Left lung (tissue), 10 donors: ENCODE data around the gene OBSCN. TPM values are rescaled to one million over a fixed set of nuclear protein-coding genes. Genes with fewer than 3 reads are reported as not detected.
"Not testable (repeated sequence)": the region's sequence is repeated elsewhere in the genome, so short reads cannot be mapped to it uniquely, and the experiment has no call there.

Experiments used
- ATAC-seq: fragments of 200-7000 bp; cut with Tn5 transposase; one replicate; pipeline ENCODE4 v1.9.1; 2020; ENCODE audit warnings: moderate library complexity
- DNase-seq, 4 donors: peaks; one replicate each; pipeline ENCODE4 v3.0.0-alpha.2; 2013 to 2020
- H3K27ac ChIP-seq, 2 donors: fragments of 200-600 bp; sonication (generic) in 1 of 2; one replicate each; pipeline versions ENCODE4 v1.5.0 to v1.8.0; 2020 to 2021
- H3K27me3 ChIP-seq, 2 donors: fragments of 200-600 bp; sonication (generic) in 1 of 2; one replicate each; pipeline versions ENCODE4 v1.5.0 to v1.8.0; 2020 to 2021
- H3K36me3 ChIP-seq, 2 donors: fragments of 200-600 bp; sonication (generic) in 1 of 2; one replicate each; pipeline versions ENCODE4 v1.5.0 to v1.8.0; 2020 to 2021
- H3K4me1 ChIP-seq, 2 donors: fragments of 200-600 bp; one replicate each; pipeline ENCODE4 v1.8.0; 2021
- H3K4me3 ChIP-seq, 2 donors: fragments of 200-600 bp; sonication (generic) in 1 of 2; one replicate each; pipeline versions ENCODE4 v1.5.0 to v1.8.0; 2020 to 2021; ENCODE audit warnings: mild to moderate bottlenecking in 1 of 2
- H3K9me3 ChIP-seq, 2 donors: fragments of 200-600 bp; sonication (generic) in 1 of 2; one replicate each; pipeline versions ENCODE4 v1.5.0 to v1.8.0; 2020 to 2021
- CTCF ChIP-seq, 2 donors: fragments of 200-600 bp; sonication (generic) in 1 of 2; IDR thresholded peaks; one replicate each; pipeline versions ENCODE4 v1.5.0 to v1.8.0; 2021; ENCODE audit warnings: antibody characterized with exemption in 2 of 2
- intact Hi-C, 2 donors: fragments of 100-400 bp; cut with DNase I; formaldehyde crosslinking; loops; one replicate each; pipeline versions ENCODE4 v1.11.2 to v1.14.2; 2022
- polyA plus RNA-seq, 6 donors: library from polyadenylated mRNA; unstranded; fragments of 120-200 nt; gene quantifications; one replicate each; pipeline ENCODE4 v1.2.1, GENCODE V29; 2013; ENCODE audit not compliant: insufficient read length in 6 of 6
- total RNA-seq, 2 donors: library from RNA; stranded (reverse); fragmentation: NEBNext Ultra II Directional; extraction: Animal tissue kit (Norgen Biotek cat#: 25700); gene quantifications; one replicate each; pipeline ENCODE4 v1.2.1, GENCODE V29; 2021
- donor health status: DM: no; HTN: yes; CAD: no.
- donor health status: DM: no; HTN: no; CAD: no.

The OBSCN gene
- total and polyA plus RNA-seq, 8 donors: 20.3 to 69.5 (median 47.5) TPM

GRCh38 chr1:228172591-228173527, 35.0 kb upstream of the OBSCN start:
- H3K36me3 ChIP-seq: peaks cover 0 to 6% of the 10 kb centered on the region in 2 donors
- peaks cover 0 to 2% of the 10 kb centered on the region in 2 donors for H3K9me3 ChIP-seq
- DNase-seq (no peak), ATAC-seq (no peak)
- intact Hi-C loops: no loop called here
- no peak overlapping the region for H3K4me3 ChIP-seq
- H3K27ac ChIP-seq: no peak overlapping the region
- H3K27me3 ChIP-seq: no peaks in the 10 kb centered on the region
- H3K4me1 ChIP-seq: peaks cover 0 to 22% of the 10 kb centered on the region in 2 donors
- TF ChIP-seq CTCF (IDR thresholded peaks at IDR 0.05): no peak

DNA sequence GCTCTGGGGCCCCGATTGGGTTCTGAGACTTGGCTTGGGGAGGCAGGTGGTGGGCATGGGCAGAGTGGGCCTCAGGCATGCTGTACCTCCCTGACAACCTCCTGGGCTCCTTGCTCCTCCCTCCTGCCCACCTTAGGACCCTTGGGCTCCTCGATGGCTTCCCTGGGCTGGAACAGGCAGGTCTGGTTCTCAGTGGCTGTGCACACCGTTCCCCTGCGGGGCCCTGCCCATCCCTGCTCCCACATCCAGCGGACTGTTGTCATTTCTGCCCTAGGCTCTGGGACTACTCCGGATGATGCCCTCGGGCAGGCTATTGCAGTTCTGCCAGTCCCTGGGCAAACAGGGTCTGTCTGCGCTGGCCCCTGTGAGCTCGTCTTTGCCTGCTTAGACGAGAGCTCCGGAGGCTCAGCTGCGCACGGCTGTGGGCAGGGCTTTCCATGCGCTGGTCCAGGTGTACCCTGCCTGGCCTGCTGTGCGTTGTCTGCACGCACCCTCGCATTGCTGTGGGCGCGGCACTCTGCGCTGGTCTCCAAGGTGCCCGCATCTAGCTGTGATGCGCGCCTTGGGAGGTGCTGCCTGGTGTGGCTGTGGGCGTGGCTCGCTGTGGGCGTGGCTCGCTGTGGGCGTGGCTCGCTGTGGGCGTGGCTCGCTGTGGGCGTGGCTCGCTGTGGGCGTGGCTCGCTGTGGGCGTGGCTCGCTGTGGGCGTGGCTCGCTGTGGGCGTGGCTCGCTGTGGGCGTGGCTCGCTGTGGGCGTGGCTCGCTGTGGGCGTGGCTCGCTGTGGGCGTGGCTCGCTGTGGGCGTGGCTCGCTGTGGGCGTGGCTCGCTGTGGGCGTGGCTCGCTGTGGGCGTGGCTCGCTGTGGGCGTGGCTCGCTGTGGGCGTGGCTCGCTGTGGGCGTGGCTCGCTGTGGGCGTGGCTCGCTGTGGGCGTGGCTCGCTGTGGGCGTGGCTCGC, 34.0 kb upstream of the OBSCN start:
- ATAC-seq: not testable (repeated sequence)

GRCh38 chr1:228174482-228175315, 33.1 kb upstream of the OBSCN start:
- H3K4me3 ChIP-seq: peak overlapping the region in 1 of 2 donors; percentile 22
- intact Hi-C loops: no loop called here
- no peak for TF ChIP-seq CTCF (IDR thresholded peaks at IDR 0.05)
- DNase-seq (peak in 2 of 4 donors; percentile 35 to 83), ATAC-seq (no peak)
- H3K9me3 ChIP-seq: peaks cover 0 to 2% of the 10 kb centered on the region in 2 donors
- peak overlapping the region in 1 of 2 donors; percentile 48 for H3K27ac ChIP-seq
- peaks cover 0 to 32% of the 10 kb centered on the region in 2 donors for H3K4me1 ChIP-seq
- peaks cover 0 to 6% of the 10 kb centered on the region in 2 donors for H3K36me3 ChIP-seq
- H3K27me3 ChIP-seq: no peaks in the 10 kb centered on the region

More for the DNA sequence above, 34.0 kb upstream of the OBSCN start:
- H3K4me1 ChIP-seq: peaks cover 0 to 31% of the 10 kb centered on the region in 2 donors
- H3K27ac ChIP-seq, H3K36me3 ChIP-seq, H3K4me3 ChIP-seq, H3K9me3 ChIP-seq, H3K27me3 ChIP-seq, intact Hi-C loops: not testable (repeated sequence)
- peak in 1 of 4 donors; percentile 85 for DNase-seq

DNA sequence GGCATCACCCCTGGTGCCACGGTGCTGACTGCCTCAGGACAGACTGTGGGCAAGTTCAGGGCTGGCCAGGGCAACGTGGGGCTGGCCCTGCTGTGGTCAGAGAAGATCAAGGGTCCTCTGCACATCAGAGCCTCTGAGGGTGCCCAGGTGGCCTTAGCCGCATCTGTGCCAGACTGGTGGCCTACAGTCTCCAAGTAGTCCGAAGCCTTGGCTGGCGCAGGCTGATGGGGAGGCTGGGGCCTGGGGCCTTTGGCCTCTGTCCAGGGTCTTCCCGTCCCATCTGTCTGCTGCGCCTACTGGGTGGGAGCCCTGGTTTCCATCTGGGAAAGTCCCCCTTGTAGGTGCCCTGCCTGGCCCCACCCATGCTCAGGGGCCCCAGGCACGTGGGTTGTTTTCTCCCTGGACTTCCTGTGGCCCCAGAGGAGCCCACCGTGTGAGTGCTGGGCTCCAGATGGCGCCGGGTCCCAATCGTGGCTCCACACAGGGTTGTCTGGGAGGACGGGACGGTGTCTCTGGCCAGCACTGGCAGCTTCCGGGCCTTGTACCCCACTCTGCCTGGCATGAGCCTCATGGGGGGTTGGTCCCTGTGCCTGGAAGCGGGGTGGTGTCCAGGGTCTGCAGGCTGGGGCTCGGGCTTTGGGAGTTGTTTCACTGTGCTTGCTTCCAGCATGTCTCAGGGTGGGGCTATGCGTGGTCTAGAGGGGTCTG, 32.4 kb upstream of the OBSCN start:
- H3K36me3 ChIP-seq: peaks cover 0 to 6% of the 10 kb centered on the region in 2 donors
- H3K27ac ChIP-seq: peak overlapping the region; percentile 39 to 48
- H3K4me3 ChIP-seq: peak overlapping the region in 1 of 2 donors; percentile 22
- no peaks in the 10 kb centered on the region for H3K27me3 ChIP-seq
- DNase-seq (peak in 2 of 4 donors; percentile 31 to 73), ATAC-seq (no peak)
- no peak for TF ChIP-seq CTCF (IDR thresholded peaks at IDR 0.05)
- intact Hi-C loops: no loop called here
- peaks cover 0 to 2% of the 10 kb centered on the region in 2 donors for H3K9me3 ChIP-seq
- peaks cover 0 to 32% of the 10 kb centered on the region in 2 donors for H3K4me1 ChIP-seq
